ENCODE data around the gene SYNPO2L.
"Not testable (repeated sequence)": the region's sequence is repeated elsewhere in the genome, so short reads cannot be mapped to it uniquely, and the experiment has no call there.

Gene SYNPO2L, protein sequence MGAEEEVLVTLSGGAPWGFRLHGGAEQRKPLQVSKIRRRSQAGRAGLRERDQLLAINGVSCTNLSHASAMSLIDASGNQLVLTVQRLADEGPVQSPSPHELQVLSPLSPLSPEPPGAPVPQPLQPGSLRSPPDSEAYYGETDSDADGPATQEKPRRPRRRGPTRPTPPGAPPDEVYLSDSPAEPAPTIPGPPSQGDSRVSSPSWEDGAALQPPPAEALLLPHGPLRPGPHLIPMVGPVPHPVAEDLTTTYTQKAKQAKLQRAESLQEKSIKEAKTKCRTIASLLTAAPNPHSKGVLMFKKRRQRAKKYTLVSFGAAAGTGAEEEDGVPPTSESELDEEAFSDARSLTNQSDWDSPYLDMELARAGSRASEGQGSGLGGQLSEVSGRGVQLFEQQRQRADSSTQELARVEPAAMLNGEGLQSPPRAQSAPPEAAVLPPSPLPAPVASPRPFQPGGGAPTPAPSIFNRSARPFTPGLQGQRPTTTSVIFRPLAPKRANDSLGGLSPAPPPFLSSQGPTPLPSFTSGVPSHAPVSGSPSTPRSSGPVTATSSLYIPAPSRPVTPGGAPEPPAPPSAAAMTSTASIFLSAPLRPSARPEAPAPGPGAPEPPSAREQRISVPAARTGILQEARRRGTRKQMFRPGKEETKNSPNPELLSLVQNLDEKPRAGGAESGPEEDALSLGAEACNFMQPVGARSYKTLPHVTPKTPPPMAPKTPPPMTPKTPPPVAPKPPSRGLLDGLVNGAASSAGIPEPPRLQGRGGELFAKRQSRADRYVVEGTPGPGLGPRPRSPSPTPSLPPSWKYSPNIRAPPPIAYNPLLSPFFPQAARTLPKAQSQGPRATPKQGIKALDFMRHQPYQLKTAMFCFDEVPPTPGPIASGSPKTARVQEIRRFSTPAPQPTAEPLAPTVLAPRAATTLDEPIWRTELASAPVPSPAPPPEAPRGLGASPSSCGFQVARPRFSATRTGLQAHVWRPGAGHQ

DNA sequence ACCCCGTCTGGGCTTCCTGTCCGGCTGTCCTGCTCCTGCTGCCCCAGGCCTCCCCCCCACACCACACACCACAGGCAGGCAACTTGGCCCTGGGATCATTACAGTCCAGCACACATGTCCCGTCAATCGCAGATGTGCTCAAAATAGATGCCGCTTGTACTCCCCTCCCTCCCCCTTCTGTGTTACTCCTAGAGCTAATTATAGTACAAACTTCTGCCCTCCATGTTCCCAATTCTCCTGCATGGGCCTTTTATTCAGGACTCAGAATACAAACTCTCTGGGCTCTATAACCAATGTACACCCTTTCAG, at the start of gene SYNPO2L:
Gene SYNPO2L (minus strand): TSS at position 40 of the 309 bp plus-strand sequence. CDS start 107 bp downstream, outside the sequence.
- no peak for FAIRE-seq

DNA sequence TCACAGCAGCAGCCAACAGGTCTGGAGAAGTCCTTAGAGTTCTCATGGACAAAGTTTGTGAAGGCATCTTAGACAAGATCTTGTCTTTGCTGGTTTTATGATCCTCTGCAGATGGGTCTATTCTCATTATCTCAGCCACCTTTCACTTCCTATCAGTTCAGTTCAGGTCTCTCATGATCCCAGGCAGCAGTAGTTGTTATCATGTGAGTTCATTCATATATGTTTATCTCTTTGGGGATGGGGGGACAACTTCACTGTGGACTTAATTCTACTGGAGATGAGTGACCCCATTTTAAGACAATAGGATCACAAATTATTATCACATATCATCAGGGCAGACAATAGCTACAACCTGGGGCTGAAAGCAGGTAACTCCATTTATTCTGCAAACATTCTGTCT, 48.1 kb upstream of the SYNPO2L start:
- FAIRE-seq: not testable (repeated sequence)

DNA sequence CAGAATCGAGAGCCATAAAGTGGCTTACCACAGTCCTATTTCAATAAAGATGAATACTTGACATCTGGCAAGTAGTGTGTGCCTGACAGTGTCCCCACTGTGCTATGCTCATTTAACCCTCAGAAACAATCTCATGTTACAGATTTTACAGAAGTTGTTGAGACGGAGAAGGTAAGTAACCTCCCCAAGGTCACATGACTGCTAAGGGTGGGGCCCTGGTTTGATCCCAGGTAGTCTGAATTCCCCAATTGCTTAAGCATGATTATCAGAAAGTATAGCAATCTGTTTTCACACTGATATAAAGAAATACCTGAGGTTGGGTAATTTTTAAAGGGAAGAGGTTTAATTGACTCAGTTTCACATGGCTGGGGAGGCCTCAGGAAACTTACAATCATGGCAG, 43.0 kb upstream of the SYNPO2L start:
- not testable (repeated sequence) for FAIRE-seq

DNA sequence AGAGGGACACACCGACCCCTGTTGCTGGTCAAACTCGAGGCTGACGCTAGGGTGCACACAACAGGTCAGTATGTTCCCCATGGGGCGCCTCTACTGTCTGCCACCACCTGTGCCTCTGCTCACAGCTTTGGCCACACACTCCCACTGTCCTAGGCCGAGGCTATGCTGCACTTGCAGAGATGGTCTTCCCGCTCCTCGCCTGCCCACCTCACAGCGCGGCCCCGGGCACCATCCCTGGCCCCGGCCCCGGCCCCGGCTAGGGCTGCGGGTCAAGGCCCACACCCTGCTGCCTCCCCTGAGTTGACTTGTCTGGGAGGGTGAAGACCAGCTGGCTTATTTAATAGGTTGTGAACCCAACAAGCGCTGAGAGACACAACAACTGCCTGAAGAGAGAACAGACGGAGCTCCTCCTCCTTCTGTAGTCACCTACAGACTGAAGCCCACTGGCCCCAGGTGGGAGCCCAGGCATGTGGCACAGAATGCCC, 41.9 kb upstream of the SYNPO2L start, which contains the start of gene AGAP5:
Gene AGAP5 (minus strand): TSS at position 435 of the 485 bp plus-strand sequence. CDS start 354 bp downstream, at position 81.
- not testable (repeated sequence) for FAIRE-seq

DNA sequence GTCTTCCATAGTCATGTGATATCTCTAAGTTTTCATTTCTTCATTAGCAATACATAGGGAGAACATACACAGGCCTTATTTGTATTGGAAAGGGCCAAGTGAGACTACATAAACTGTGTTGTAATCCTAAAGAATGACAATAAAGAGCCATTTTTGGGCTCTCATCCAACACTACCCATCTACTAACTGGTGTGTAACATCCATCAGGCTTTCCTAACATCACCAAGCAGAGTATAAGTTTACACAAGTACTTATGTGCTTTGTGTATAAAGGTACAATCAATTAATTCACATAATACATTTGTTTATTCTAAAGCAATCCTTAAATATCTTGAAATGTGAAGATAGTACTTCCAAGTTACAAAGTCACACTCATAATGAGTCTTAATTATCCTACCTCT, 39.5 kb upstream of the SYNPO2L start:
- not testable (repeated sequence) for FAIRE-seq

DNA sequence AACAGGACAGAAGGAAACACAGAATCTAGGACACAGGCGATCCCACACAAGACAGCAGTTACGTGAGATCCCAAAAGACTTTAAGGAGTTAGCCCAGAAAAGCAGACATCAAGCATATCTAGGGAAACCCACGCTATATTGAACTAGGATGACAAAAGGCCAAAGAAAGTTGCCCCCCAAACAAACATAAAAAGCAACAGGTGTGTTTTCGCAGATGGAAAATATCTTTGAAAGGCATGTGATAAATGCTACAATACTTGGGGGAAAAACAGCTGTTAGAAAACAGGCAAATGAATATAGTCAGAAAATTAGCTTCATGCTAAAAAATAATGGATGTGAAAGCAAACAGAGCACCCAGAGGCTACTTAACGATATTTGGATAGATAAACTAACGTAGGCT, 34.9 kb upstream of the SYNPO2L start:
- FAIRE-seq: not testable (repeated sequence)

DNA sequence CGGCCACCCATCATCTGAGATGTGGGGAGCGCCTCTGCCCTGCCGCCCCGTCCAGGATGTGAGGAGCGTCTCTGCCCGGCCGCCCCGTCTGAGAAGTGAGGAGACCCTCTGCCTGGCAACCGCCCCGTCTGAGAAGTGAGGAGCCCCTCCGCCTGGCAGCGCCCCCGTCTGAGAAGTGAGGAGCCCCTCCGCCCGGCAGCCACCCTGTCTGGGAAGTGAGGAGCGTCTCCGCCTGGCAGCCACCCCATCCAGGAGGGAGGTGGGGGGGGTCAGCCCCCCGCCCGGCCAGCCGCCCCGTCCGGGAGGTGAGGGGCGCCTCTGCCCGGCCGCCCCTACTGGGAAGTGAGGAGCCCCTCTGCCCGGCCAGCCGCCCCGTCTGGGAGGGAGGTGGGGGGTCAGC, 33.8 kb upstream of the SYNPO2L start:
- not testable (repeated sequence) for FAIRE-seq

DNA sequence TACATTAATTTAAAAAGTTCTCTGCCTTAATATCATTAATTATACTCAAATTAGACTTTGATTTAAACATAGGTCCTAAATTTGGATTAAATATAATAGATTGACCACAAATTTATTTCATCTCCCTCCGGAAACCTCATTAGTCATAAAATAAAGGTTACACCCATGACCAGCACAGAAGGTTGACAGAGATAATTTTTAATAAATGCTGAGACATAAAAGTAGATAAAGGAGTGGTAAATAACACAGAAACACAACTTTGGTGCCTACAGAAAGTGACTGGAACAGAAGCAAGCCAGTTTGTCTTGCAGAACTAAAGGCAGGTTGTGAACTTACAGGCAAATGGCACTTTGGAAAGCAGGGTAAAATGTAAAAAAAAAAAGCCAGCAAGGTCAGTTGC, 31.8 kb upstream of the SYNPO2L start:
- FAIRE-seq: not testable (repeated sequence)

DNA sequence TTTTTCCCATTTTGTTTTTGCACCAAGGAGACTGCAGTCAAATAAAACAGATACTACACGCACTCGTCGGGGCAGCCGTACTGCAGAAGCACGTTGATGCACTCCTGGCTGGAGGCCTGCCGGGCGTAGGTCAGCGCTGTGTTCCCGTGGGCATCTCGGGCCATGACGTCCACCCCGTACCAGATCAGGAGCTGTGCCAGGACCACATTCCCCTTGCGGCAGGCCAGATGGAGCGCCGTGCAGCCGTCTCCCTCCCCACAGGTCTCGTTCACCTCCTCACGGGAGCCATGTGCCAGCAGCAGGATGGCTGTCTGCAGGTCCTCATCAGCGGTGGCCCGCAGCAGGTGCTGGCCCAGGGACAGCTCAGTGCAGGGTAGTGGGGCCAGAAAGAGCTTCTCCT, 18.7 kb upstream of the SYNPO2L start:
- not testable (repeated sequence) for FAIRE-seq

DNA sequence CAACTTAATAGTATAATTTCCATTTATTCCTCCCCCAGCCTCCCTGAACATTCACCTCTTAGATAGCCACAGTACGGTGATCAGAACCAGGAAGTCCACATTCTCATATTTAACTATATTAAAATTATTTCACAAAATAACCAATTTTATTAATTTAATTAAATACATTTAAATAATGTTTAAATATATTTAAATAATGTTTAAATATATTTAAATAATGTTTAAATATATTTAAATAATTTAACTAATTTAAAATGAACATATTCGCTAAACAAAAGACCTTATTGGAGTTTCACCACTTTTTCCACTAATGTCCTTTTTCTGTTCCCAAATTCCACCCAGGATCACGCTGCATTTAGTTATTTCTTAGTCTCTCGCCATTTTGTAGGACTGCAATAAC, 12.5 kb upstream of the SYNPO2L start:
- not testable (repeated sequence) for FAIRE-seq

DNA sequence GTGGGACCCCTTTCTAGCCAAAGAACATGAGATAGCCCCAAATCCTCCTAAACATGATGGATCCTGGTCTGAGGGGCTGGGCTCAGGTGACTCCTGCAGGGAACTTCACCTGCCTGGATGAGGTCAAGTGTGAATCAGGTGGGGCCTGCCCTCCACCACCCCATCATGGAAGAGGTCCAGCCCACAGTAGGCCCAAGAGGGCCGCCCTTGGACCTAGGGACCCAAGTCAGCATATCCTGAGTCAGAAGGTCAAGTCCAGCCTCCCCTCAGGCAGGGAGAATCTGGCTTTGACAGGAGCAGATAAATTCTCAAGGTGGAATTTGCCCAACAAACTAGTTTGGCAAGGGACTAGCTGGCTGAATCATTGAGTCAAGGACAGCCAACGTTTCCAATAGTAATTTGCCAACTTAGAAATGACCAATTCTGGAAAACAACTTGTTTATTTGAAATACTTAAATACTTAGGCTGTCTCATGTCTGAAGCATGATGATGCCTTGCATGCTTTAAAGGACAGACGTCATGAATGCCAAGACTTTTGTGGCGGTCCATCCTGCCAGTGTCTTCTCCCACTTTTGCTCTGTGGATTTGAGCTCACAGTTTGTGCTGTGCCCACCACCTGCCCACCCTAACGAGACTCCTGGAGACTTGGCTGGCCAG, 10.5 kb upstream of the SYNPO2L start:
- FAIRE-seq: not testable (repeated sequence)

DNA sequence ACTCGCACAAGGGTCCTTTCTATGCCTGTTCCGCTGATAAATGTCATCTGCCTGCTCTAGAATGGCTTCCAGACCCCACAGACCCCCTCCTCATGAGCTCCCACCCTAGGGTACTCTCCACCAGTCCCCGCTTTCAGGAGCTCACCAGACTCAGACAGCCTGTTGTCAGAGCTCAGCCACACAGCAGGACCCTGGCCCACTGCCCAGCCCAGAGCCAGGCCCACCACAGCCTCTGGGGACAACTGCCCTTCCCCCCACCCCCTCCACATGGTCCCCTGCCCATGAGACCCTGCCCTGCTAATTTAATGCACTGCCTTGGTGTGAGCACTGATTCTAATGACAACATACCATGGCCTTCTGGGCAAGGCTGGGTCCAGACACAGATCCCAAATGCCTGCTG, 9.8 kb upstream of the SYNPO2L start:
- not testable (repeated sequence) for FAIRE-seq

DNA sequence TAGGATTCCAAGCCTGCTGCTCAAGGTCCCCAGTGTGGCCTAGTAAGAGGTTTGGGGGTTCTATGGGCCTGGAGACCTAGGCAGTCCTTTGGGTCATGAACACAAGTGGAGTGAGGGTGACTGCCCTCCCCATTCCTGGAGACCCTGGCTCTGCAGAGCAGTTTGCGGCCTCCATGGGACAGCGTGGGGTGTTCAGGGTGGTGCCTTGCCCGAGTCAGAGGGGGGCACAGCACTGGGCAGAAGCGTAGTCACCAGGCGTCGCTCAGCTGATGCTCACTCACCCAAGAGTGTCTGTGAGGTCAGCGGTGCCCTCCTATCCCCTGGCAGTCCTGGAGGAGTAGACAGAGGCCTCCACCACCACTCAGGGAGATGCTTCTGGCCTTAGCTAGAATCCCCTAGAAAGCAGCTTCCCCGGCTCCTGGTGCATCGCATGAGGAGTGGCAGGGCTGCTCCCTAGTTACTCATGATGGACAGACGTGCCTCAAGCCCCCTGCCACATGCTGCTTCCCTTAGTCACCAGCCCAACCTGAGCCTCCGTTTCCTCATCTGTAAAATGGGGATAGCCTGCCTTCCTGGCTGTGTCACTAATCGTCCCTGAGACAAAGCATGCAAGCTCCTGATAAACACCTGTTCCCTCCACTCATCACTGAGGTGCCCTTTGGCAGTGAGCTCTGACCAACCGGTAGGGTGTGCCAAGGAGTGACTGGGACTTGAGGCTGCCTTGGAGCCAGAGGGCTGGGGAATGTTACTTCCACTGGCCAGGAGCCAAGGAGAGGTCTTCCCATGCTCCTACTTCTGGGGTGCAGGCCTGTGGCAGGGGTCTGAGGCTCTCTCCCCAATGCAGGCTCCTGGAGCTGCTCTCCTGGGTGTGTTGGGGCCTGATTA, 8.6 kb upstream of the SYNPO2L start:
- not testable (repeated sequence) for FAIRE-seq

DNA sequence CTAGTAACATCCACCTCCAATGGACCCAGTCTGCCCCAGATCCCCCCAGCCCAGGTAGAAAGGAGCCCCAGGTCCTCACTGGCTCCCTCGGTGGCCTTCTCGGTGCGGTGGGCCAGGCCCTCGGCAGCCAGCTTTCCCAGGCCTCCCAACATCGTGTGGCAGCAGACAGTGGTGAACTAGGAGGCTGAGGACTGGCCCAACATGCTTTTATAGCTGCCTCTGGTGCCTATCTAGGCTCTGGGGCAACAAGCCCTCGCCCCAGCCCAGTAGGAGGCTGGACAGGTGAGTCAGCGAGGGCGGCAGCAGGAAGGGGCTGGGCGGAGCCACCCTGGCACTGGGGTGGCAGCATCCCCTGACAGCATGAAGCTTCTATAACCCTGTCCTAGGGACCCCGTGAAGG, 7.8 kb upstream of the SYNPO2L start:
- not testable (repeated sequence) for FAIRE-seq

DNA sequence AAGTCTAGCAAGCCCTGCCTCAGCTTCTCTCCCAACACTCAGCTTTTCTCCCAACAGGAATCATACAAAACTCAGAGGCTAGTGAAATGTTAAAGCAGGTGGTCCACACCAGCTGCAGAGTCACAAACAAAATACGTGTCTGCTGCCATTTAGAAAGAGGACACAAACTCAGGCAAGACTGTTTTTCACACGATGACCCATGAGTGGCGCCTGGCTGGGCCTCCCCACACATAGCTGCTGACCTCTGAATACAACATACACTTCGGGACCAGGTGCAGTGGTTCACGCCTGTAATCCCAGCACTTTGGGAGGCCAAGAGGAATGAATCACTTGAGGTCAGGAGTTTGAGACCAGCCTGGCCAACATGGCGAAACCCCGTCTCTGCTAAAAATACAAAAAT, 6.9 kb upstream of the SYNPO2L start:
- not testable (repeated sequence) for FAIRE-seq

DNA sequence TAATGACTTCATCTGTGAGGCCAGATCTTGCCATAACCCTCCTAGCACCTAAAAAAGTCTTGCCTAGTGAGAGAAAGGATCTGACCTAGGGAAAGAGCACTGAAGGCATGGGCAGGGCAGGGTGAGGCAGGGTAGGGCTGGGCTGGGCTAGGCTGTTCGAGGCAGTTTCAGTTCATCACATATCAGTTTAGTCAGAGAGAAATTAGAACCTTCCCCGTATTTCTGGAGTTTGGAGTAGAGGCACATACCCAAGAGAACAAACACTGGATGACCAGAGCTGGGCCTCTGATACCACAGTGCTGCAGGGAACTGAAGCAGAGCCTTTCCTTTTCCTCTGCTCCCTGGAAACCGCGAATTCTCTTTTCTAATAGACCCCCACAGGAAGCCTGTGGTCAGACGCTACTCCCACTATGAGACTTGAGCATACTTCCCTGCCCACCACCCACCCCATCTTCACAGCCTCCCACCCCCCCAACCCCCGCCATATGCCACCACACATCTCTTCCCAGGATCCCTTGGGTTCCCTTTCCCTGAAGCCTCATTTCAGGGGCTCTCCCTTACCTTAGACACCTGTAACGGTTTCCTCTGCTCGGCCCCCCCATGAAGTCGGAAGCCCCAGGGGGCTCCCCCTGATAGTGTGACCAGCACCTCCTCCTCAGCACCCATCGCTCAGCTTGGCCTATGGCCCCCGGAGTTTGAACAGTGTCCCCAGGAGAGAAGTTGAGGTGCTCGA, 406 bp downstream of the SYNPO2L start:
- FAIRE-seq: no peak

DNA sequence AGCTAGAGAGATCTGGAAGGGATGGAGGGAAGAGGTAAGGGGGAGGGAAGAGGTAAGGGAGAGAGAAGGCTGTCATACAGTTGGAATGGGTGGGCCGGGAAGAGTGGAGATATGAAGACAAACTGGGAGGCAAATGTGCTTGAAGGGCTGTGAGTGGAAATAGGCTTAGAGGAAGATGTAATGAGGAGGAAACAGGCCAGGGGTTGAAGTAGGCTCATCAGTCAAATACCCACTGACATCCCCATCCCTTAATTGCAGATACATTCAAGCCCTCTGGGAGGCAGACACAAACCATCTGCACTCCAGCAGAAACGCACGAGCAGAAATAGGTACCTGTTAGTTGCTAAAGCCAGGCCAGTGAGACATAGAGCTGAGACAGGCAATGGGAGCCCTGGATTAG, 2.1 kb downstream of the SYNPO2L start:
- no peak for FAIRE-seq

DNA sequence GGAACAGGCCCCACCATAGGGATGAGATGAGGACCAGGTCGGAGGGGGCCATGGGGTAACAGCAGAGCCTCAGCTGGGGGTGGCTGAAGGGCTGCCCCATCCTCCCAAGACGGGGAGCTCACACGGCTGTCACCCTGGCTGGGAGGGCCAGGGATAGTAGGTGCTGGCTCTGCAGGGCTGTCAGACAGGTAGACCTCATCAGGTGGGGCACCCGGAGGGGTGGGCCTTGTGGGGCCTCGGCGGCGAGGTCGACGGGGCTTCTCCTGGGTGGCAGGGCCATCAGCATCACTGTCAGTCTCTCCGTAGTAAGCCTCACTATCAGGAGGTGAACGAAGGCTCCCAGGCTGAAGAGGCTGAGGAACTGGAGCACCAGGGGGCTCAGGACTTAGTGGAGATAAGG, 2.6 kb downstream of the SYNPO2L start:
- FAIRE-seq: no peak

DNA sequence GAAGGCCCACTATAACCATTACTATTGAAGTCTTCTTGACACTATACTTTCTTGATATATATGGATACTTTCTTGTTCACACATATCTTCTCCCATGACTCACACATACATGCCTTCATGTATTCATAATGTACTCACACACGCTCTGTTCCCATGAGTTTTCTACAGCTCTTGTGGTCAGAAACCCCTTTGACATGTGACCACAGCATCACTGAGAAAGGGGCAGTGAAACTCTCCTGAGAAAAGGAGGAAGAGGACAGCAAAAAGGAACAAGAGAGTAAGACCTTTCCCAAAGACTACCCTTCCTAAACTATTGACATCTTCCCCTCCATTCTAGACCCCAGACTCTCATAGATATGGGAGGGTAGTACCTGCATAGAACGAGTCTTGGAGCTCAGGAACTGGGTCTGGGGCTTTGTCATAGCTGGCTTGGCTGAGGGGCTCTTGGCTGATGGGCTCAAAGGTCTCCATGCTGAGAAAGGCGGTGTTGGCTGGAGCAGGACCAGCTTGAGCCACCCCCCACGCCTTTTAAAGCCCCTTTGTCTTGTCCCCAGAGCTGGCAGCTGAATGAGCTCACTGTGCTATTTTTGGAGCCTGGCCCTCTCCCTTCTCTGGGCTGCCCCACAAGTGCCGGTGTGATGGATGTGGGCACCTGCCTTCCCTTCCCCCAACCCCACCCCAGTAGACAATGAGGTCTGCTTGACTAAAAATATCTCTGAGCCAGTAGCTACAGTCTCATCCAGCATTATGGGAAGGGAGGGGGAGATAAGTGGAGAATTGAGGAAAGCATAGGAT, 5.1 kb downstream of the SYNPO2L start:
- no peak for FAIRE-seq

DNA sequence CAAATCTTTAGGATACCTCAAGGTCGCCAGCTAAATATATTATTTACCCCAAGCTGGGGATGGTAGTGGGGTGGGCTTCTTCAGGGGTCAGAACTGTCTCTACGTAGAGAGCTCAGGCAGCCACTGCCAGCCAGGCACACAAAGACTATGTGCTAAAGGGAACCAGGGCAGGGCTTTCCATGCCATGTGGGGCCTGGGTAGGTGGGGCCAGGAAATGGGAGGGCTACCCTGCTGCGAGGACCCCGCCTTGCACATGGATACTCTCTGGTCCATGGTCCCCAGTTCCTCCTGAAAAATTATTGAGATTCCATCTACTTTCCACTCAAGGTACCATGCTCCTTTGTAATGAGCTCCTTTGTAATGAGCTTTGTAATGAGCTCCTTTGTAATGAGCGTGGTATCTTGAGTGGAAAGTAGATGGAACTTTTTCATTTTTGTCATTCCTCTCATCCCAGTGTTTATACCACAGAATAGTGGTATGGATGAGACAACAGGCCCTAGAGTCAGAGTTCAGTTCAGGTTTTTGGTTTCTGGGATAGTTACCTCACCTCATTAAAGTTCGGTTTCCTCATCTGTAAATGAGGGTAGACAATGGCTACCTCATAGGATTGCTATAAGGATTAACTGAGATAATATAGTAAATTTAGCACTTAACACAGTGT, 5.8 kb downstream of the SYNPO2L start:
- no peak for FAIRE-seq
